Stimulated activated CD8-positive, alpha-beta memory T cell treated with anti-CD3 and anti-CD28 coated beads, Interleukin-12 subunit alpha, Interleukin-12 subunit beta, amount 100 ng/mL, for 24 hours (primary cell): ENCODE data around the gene PSMG1.
A peak's percentile ranks its signal among the peaks of the same experiment; 100 is the strongest.
"Not testable (repeated sequence)": the region's sequence is repeated elsewhere in the genome, so short reads cannot be mapped to it uniquely, and the experiment has no call there.

Experiments
- DNase-seq: peaks from one replicate; pipeline ENCODE4 v3.0.0-alpha.2; 2020; ENCODE audit errors: extremely low read depth

PSMG1 gene

GRCh38 chr21:39183272-39184049, at the start of gene PSMG1:
Gene PSMG1 (minus strand): TSS chr21:39183451. CDS start chr21:39183385, 66 bp downstream.
- peak; percentile 91 for DNase-seq

- no peak for DNase-seq
Measured at GRCh38 chr21:39232861-39233291, 49.6 kb upstream of the PSMG1 start.

- no peak for DNase-seq
Measured at GRCh38 chr21:39224930-39225329, 41.7 kb upstream of the PSMG1 start.

GRCh38 chr21:39221997-39222486, 38.8 kb upstream of the PSMG1 start:
- DNase-seq = no peak

- DNase-seq = no peak
Measured at GRCh38 chr21:39221282-39221996, 38.2 kb upstream of the PSMG1 start.

GRCh38 chr21:39220875-39221274, 37.6 kb upstream of the PSMG1 start:
- DNase-seq = not testable (repeated sequence)

GRCh38 chr21:39220150-39220549, 36.9 kb upstream of the PSMG1 start:
- no peak for DNase-seq

GRCh38 chr21:39218082-39218409, 34.8 kb upstream of the PSMG1 start:
- DNase-seq = no peak

GRCh38 chr21:39217356-39218081, 34.3 kb upstream of the PSMG1 start:
- no peak for DNase-seq

- no peak for DNase-seq
Measured at GRCh38 chr21:39216290-39216689, 33.0 kb upstream of the PSMG1 start.

GRCh38 chr21:39215078-39215477, 31.8 kb upstream of the PSMG1 start:
- DNase-seq = no peak

GRCh38 chr21:39209334-39209688, 26.1 kb upstream of the PSMG1 start:
- no peak for DNase-seq

GRCh38 chr21:39208624-39209333, 25.5 kb upstream of the PSMG1 start:
- no peak for DNase-seq

- no peak for DNase-seq
Measured at GRCh38 chr21:39204134-39204533, 20.9 kb upstream of the PSMG1 start.

GRCh38 chr21:39198800-39199199, 15.5 kb upstream of the PSMG1 start:
- no peak for DNase-seq

- DNase-seq = no peak
Measured at GRCh38 chr21:39197448-39198233, 14.4 kb upstream of the PSMG1 start.

GRCh38 chr21:39196838-39197237, 13.6 kb upstream of the PSMG1 start:
- DNase-seq = no peak

- DNase-seq = no peak
Measured at GRCh38 chr21:39196310-39196709, 13.1 kb upstream of the PSMG1 start.

GRCh38 chr21:39193380-39193779, 10.1 kb upstream of the PSMG1 start:
- DNase-seq = no peak

- DNase-seq = no peak
Measured at GRCh38 chr21:39189857-39190604, 6.8 kb upstream of the PSMG1 start.
